ENCODE results near the gene CHRDL1.
A peak's percentile ranks its signal among the peaks of the same experiment; 100 is the strongest.
"Not testable (repeated sequence)": the region's sequence is repeated elsewhere in the genome, so short reads cannot be mapped to it uniquely, and the experiment has no call there.

Gene CHRDL1, protein sequence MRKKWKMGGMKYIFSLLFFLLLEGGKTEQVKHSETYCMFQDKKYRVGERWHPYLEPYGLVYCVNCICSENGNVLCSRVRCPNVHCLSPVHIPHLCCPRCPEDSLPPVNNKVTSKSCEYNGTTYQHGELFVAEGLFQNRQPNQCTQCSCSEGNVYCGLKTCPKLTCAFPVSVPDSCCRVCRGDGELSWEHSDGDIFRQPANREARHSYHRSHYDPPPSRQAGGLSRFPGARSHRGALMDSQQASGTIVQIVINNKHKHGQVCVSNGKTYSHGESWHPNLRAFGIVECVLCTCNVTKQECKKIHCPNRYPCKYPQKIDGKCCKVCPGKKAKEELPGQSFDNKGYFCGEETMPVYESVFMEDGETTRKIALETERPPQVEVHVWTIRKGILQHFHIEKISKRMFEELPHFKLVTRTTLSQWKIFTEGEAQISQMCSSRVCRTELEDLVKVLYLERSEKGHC

DNA sequence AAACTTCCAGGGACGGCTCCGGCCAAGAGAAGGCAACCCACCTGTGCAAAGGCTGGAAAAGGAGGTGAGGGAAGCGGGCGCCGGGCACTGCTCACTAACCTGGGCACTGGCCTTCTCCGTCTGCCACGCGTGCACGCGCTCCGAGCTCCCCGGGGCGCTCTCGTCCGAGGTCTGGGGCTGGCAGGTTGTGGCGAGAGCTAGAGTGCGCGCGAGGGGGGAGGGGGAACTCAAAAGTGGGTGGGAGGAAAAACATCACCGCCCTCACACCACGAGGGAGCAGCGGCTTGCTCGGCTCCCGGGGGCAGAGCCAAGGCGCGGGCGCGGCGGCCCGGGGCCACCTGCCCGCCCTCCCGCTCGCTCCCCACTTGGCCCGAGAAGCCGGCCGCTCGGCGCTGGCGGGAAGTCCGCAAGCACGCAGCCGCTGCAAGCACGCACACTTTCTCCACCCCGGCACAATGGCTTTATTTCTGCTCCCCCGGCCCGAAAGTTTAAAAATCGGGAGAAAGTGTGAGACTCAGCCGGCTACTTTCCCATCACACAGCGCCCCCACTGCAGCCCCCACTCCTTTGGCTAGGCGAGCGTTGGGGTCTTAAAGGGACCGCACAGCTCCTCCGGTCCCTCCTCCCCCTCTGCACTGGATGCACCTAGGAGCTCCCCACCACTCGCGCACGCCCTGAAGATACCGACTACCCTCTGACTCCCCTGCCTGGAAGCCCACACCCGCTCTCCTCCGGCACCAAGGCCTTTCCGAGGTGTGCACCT, at the start of gene CHRDL1:
CHRDL1 (minus strand) TSS at position 173 of the 762 bp plus-strand sequence. CDS start 3,636 bp downstream, outside the sequence.
- no peaks in the 10 kb centered on the region for H3K9me3 Mint-ChIP-seq
- H3K27me3 Mint-ChIP-seq: peaks cover 23% of the 10 kb centered on the region
- H3K27ac Mint-ChIP-seq: no peak within 1 kb of the TSS
- peaks cover 5% of the 10 kb centered on the region for H3K4me1 Mint-ChIP-seq (ENCODE audit: low read depth)
- no peaks in the 10 kb centered on the region for H3K36me3 Mint-ChIP-seq (ENCODE audit: low read depth)
- peak within 1 kb of the TSS; percentile 58 for H3K4me3 Mint-ChIP-seq
- intact Hi-C loops (cut with micrococcal nuclease): no loop called here

DNA sequence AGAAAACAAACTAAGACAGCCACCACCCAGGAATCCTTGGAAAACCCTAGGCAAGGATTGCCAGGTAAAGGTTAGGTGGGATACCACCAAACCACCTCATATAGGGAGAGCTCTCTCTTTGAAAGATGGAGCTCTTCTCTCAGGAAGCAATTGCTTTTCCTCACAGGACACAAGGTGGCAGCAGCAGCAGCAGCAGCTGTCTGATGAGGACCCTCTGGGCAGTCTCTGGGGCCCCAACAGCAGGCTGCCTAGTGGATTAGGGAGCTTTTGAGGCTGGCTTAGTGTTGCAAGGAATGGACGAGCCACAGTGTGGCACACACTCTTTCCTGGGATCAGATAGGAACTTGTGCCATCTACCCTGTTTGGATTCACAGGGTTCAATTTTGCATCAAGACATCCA, 41.4 kb upstream of the CHRDL1 start:
- no peak overlapping the region for H3K27ac Mint-ChIP-seq
- no peaks in the 10 kb centered on the region for H3K9me3 Mint-ChIP-seq
- peaks cover 6% of the 10 kb centered on the region for H3K4me1 Mint-ChIP-seq (ENCODE audit: low read depth)
- no peaks in the 10 kb centered on the region for H3K36me3 Mint-ChIP-seq (ENCODE audit: low read depth)
- no peaks in the 10 kb centered on the region for H3K27me3 Mint-ChIP-seq
- intact Hi-C loops (cut with micrococcal nuclease): no loop called here
- no peak overlapping the region for H3K4me3 Mint-ChIP-seq

DNA sequence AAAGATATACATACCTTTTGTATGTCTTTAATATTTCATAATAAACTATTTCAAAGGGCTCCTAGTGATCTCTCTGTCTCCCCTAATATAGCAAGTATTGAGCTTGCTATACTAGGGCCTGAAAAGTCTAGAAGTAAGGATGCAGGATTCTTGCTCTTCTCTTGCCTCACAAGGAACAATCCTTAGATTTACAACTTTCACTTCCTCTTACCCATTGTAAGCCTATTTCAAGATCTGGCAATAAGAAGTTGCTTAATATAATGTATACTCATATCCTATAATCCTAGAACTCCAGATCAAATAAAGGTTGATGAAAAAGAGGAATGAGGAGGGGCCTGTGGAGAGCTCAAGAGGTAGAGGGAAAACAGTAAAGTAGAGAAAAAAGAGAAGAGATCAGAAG, 40.8 kb upstream of the CHRDL1 start:
- Mint-ChIP-seq H3K27ac (no peak overlapping the region), H3K36me3 (ENCODE audit: low read depth) (no peaks in the 10 kb centered on the region), H3K9me3 (no peaks in the 10 kb centered on the region), H3K27me3 (no peaks in the 10 kb centered on the region), H3K4me1 (ENCODE audit: low read depth) (peaks cover 6% of the 10 kb centered on the region), H3K4me3 (no peak overlapping the region)
- intact Hi-C loops (cut with micrococcal nuclease): no loop called here

DNA sequence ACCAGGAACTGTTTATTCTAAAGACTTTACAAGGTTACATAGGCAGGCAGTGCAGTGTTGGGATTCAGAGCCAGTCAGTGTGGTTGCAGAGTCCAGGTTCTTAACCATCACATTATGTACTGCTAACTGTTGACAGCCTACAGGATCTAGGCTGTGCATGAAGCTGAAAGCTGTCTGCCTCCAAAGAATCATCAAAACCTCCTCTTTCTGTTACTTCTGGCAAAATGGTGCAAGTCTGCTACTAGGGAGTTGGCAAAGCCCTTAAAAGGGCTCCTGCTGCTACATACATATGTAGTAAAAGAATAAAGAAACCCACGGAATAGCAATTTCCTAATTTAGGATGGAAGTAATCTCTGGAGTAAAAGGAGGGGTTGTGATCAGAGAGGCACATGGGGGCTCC, 40.4 kb upstream of the CHRDL1 start:
- Mint-ChIP-seq H3K9me3 (no peaks in the 10 kb centered on the region), H3K4me3 (no peak overlapping the region), H3K4me1 (ENCODE audit: low read depth) (peaks cover 6% of the 10 kb centered on the region), H3K27me3 (no peaks in the 10 kb centered on the region), H3K27ac (no peak overlapping the region), H3K36me3 (ENCODE audit: low read depth) (no peaks in the 10 kb centered on the region)
- intact Hi-C loops (cut with micrococcal nuclease): no loop called here

DNA sequence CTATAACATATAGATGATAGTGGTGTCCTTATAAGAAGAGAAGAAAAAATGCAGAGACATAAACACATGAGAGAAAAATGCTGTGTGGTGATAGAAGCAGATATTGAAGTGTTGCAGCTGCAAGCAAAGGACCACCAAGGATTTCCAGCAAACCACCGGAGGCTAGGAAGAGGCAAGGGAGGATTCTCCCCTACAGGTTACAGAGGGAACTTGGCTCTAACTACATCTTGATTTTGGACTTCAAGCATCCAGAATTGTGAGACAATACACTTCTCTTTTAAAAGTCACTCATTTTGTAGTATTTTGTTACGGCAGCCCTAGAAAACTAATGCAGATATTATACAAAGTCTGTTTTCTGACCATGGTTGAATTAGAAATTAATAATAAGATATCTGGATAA, 30.4 kb upstream of the CHRDL1 start:
- no peaks in the 10 kb centered on the region for H3K4me1 Mint-ChIP-seq (ENCODE audit: low read depth)
- H3K27me3 Mint-ChIP-seq: no peaks in the 10 kb centered on the region
- no peak overlapping the region for H3K4me3 Mint-ChIP-seq
- H3K36me3 Mint-ChIP-seq (ENCODE audit: low read depth): no peaks in the 10 kb centered on the region
- H3K27ac Mint-ChIP-seq: no peak overlapping the region
- intact Hi-C loops (cut with micrococcal nuclease): no loop called here
- no peaks in the 10 kb centered on the region for H3K9me3 Mint-ChIP-seq

DNA sequence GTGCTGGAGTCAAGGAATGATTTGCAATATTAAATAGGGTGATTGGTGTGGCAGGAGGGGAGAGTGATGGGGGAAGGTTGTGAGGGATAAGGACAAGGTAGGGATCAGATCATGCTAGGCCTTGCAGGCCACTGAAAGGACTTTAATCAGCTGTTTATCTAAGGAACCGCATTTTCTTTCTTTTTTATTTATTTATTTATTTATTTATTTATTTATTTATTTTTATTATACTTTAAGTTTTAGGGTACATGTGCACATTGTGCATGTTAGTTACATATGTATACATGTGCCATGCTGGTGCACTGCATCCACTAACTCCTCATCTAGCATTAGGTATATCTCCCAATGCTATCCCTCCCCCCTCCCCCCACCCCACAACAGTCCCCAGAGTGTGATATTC, 20.9 kb upstream of the CHRDL1 start:
- H3K4me1 Mint-ChIP-seq (ENCODE audit: low read depth); H3K4me3 Mint-ChIP-seq; H3K27ac Mint-ChIP-seq; H3K27me3 Mint-ChIP-seq; intact Hi-C loops (cut with micrococcal nuclease); H3K9me3 Mint-ChIP-seq; H3K36me3 Mint-ChIP-seq (ENCODE audit: low read depth): not testable (repeated sequence)

DNA sequence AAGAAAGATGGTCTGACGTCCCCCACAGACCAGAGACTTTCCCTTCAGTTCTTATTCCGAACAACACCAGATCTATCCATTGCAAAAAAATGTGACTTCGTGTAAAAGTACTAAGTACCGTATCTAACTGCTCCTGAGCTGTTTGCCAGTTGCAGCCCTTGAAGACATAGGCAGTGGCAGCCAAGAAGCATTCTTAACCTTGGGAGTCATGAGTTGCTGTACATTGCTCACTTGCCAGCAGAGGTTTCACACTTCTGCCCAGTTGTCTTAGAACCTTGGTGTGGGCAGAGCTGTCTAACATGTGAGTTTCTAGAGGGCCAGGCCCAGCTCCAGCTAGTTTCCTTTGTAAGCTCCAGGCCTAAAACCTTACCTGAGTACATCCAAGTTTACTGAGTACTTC, 10.5 kb upstream of the CHRDL1 start:
- H3K36me3 Mint-ChIP-seq (ENCODE audit: low read depth): no peaks in the 10 kb centered on the region
- intact Hi-C loops (cut with micrococcal nuclease): no loop called here
- no peaks in the 10 kb centered on the region for H3K4me1 Mint-ChIP-seq (ENCODE audit: low read depth)
- H3K27ac Mint-ChIP-seq: no peak overlapping the region
- no peaks in the 10 kb centered on the region for H3K9me3 Mint-ChIP-seq
- H3K27me3 Mint-ChIP-seq: peaks cover 3% of the 10 kb centered on the region
- H3K4me3 Mint-ChIP-seq: no peak overlapping the region

DNA sequence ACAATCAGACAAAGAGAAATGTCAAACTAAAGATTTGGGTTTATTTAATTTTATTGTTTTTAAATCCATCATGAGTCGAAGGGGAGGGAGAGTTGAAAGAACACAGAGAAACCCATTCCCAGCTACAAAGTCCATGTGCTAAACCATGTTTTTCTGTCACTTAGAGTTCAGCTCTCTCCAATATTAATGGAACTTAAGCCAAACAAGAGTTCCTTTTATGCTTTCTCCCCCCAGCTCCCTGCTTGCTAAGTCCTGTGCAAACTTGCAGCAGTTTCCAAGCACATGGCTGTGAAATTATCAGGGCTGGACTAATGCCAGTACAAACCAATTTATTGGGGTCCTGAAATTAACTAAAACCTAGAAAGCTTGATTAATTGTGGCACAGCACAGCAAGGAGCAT, 9.7 kb upstream of the CHRDL1 start:
- H3K9me3 Mint-ChIP-seq: no peaks in the 10 kb centered on the region
- H3K27ac Mint-ChIP-seq: no peak overlapping the region
- H3K4me1 Mint-ChIP-seq (ENCODE audit: low read depth): no peaks in the 10 kb centered on the region
- intact Hi-C loops (cut with micrococcal nuclease): no loop called here
- H3K27me3 Mint-ChIP-seq: peaks cover 3% of the 10 kb centered on the region
- no peaks in the 10 kb centered on the region for H3K36me3 Mint-ChIP-seq (ENCODE audit: low read depth)
- no peak overlapping the region for H3K4me3 Mint-ChIP-seq

DNA sequence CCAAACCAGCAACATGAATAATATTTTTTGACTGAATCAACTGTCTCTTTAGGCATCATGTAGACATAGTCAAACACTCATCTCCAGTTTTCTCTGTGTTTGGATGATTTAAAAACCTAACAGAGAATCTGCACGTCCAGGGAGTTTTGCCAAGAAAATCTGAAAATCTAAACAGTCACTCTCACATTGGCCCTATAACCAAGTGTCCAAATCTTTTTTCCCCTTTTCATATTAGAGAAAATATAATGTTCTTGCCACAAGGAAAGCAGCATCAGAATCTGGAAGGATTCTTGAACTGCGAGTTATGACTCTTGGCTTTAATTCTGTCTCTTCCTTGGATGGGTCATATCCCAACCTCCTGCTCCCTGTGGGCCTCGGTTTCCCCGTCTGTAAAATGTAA, 8.8 kb upstream of the CHRDL1 start:
- intact Hi-C loops (cut with micrococcal nuclease): no loop called here
- Mint-ChIP-seq H3K4me3 (no peak overlapping the region), H3K36me3 (ENCODE audit: low read depth) (no peaks in the 10 kb centered on the region), H3K27me3 (peaks cover 3% of the 10 kb centered on the region), H3K4me1 (ENCODE audit: low read depth) (no peaks in the 10 kb centered on the region), H3K27ac (no peak overlapping the region), H3K9me3 (no peaks in the 10 kb centered on the region)

DNA sequence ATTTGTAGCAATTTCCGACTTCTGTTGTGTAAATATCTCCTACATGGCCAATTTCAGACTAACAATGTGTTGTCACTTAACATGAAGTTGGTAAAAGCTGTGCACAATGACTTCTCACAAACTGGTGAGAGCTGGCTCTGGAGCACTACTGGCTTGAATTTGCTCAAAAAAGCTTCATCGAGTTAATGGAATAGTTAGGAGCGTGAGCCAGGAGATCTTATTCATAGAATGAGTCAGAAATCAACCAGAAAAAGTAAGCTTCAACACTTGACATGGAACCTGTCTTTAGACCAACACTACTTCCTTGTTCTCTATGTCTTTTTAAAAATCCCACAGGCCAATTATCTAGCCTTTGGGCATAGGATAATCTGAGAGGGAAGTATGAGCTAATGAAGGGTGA, 7.9 kb upstream of the CHRDL1 start:
- Mint-ChIP-seq H3K4me1 (ENCODE audit: low read depth) (no peaks in the 10 kb centered on the region), H3K27me3 (peaks cover 3% of the 10 kb centered on the region), H3K4me3 (no peak overlapping the region), H3K36me3 (ENCODE audit: low read depth) (no peaks in the 10 kb centered on the region), H3K27ac (no peak overlapping the region), H3K9me3 (no peaks in the 10 kb centered on the region)
- intact Hi-C loops (cut with micrococcal nuclease): no loop called here

DNA sequence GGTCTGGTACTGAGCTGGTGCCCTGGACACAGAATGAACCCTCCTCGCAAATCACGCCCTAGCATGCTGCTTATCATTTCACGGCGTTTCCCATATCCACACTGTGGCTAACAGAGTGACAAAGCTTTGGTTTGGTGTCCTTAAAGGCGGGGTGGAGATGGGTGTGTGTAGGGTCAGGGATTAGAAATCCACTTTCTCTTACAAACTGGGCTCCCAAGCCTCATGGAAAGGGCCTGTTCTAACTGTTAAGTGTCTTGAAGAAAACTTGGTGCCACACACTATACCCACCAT, 735 bp upstream of the CHRDL1 start:
- intact Hi-C loops (cut with micrococcal nuclease): no loop called here
- H3K27ac Mint-ChIP-seq: no peak overlapping the region
- H3K36me3 Mint-ChIP-seq (ENCODE audit: low read depth): no peaks in the 10 kb centered on the region
- H3K9me3 Mint-ChIP-seq: no peaks in the 10 kb centered on the region
- peaks cover 23% of the 10 kb centered on the region for H3K27me3 Mint-ChIP-seq
- H3K4me1 Mint-ChIP-seq (ENCODE audit: low read depth): peaks cover 5% of the 10 kb centered on the region
- peak overlapping the region; percentile 58 for H3K4me3 Mint-ChIP-seq

DNA sequence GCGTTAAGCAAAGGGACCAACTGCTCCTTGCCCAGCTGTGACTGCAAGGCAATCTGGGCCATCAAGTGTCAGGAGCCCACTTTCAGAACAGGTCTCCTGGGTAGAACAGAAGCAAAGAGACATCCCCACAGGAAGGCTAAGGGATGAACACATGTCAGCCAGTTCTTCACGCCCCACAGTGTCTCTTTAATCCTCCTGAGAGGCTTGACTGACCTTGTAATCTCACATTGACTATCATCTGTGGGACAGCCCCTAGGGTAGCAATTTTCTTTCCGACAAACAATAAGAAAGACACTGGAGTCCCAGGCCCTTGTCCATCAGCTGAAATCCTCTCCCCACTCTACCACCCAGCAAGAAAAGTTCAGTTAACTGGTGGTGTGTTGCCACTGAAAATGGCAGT, 1.0 kb downstream of the CHRDL1 start:
- Mint-ChIP-seq H3K4me3 (no peak overlapping the region), H3K36me3 (ENCODE audit: low read depth) (no peaks in the 10 kb centered on the region), H3K4me1 (ENCODE audit: low read depth) (peaks cover 5% of the 10 kb centered on the region), H3K9me3 (no peaks in the 10 kb centered on the region), H3K27ac (no peak overlapping the region), H3K27me3 (peaks cover 23% of the 10 kb centered on the region)
- intact Hi-C loops (cut with micrococcal nuclease): no loop called here

DNA sequence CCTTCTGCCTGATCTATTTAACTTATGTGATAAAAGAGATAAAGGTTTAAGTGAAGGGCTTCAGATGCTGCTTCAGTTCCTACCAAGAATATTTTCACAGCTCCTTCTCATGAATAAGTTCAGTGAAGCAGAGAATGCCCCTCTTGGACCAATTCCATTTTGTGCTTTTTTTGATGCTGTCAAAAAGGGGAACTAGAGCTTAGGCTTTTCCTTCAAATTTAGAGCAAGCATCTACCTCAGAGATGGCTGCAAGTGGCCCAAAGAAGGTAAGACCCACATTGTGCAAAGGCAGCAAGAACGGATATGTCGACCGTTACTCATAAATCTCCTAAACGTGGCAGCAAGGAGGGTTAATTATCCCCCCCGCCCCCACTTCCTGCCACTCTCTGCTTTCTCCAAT, 4.5 kb downstream of the CHRDL1 start:
- Mint-ChIP-seq H3K4me1 (ENCODE audit: low read depth) (peaks cover 2% of the 10 kb centered on the region), H3K36me3 (ENCODE audit: low read depth) (no peaks in the 10 kb centered on the region), H3K27ac (no peak overlapping the region), H3K4me3 (no peak overlapping the region), H3K9me3 (no peaks in the 10 kb centered on the region), H3K27me3 (peaks cover 19% of the 10 kb centered on the region)
- intact Hi-C loops (cut with micrococcal nuclease): no loop called here

DNA sequence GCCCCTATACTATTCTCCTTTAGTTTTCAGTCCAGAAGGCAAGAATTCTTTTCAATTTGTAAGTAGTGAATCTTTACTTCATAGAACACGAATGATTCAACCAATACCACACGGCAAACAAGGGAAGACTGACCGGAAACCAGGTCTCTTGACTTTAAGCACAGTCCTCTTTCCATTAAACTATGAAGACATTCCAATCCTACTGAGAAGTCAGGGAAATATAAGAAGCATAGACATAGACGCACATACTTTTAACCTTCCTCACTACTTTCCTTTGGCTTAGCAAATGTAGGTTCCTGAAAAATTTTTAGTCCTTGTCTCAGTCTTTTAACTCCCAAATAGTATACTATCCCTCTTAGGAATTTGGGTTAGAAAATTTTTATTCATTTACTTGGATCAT, 9.1 kb downstream of the CHRDL1 start:
- intact Hi-C loops (cut with micrococcal nuclease): no loop called here
- H3K27ac Mint-ChIP-seq: no peak overlapping the region

DNA sequence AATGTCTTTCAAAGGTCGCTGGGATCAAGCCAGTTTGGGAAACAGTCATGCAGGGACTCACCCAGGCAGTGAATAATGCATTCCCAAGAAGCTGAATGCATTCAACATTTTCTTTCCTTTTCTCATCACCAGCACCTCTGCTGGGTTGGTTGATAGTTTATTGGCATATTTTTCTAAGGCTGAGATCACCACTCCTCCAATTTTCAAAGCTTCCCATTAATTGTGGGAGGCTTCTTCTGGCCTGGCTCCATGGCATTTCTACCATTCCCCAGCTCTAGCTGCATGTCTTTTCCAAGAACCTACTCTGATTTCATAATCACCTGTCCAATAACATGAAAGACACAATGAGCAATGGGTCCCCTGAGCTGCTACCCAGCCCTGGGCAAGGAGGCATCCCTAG, 35.8 kb downstream of the CHRDL1 start:
- Mint-ChIP-seq H3K27me3 (no peaks in the 10 kb centered on the region), H3K4me1 (ENCODE audit: low read depth) (no peaks in the 10 kb centered on the region), H3K27ac (no peak overlapping the region), H3K9me3 (peaks cover 14% of the 10 kb centered on the region), H3K36me3 (ENCODE audit: low read depth) (no peaks in the 10 kb centered on the region), H3K4me3 (no peak overlapping the region)
- intact Hi-C loops (cut with micrococcal nuclease): no loop called here

More for the DNA sequence above, 9.1 kb downstream of the CHRDL1 start:
- H3K36me3 Mint-ChIP-seq (ENCODE audit: low read depth): no peaks in the 10 kb centered on the region
- no peaks in the 10 kb centered on the region for H3K9me3 Mint-ChIP-seq
- H3K27me3 Mint-ChIP-seq: no peaks in the 10 kb centered on the region
- no peaks in the 10 kb centered on the region for H3K4me1 Mint-ChIP-seq (ENCODE audit: low read depth)
- H3K4me3 Mint-ChIP-seq: no peak overlapping the region
